Measurements from ENCODE around the gene GSTO2.
A peak's percentile ranks its signal among the peaks of the same experiment; 100 is the strongest.

The GSTO2 gene

DNA sequence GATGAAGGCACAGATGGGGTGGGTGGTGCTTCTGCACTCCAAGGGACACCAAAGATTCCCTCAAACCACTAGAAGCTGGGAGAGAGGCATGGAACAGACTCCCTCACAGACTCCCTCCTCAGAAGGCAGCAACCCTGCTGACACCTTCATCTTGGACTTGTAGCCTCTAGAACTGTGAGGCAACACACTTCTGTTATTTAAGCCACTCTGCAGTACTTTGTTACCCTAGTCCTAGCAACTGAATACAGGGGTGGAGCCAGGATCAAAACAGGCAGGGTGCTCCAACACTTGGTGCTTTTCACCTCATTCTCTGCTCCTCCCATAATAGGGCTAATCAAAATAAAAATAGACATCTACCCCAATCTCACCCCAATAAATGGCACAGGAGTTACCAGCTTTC lies 16.6 kb upstream of the GSTO2 start:
- DNase-seq, result no peak
- intact Hi-C loops (cut with DNase I), result no loop called here

GRCh38 chr10:104253106-104253505 lies 15.9 kb upstream of the GSTO2 start:
- no peak for DNase-seq
- intact Hi-C loops (cut with DNase I), result no loop called here

DNA sequence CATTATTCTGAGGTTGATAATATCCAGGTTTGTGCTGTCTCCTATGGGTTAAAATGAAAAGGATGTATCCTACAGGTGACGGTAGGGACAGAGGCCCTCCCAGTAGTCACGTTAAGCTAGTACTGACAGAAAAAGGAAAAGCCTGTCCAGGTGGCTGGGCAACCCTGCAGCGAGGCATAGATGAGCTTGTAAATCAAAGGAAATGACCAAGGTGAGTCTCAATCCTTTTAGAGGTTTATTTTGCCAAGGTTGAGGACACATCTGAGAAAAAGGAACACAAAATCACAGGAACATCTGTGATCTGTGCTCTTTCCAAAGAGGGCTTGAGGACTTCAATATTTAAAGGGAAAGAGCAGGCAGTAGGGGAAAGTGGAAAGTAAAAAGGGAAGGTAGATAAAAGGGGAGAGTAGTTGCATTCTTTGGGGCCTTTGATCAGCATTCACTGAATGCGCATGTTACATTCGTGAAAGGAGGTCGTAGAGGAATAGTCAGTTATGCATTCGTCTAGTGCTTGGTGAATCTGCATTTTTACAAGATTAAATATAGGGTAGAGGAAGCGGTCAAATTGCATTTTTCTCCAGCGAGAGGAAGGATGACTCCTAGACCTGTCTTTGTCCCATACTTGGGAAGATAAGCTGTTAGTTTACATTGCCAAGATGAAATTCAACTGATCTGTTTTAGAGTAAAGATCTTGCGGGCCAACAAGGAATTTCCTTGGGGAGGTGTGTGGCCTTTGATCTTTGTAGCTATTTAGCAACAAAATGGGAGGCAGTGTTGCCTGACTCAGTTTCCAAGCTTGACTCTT lies 15.2 kb upstream of the GSTO2 start:
- no peak for DNase-seq
- intact Hi-C loops (cut with DNase I), result no loop called here

GRCh38 chr10:104254493-104255310 lies 14.3 kb upstream of the GSTO2 start, which contains the start of gene GSTO1:
Gene GSTO1, plus strand, starts transcription at chr10:104254892. Its CDS starts 37 bp downstream, at chr10:104254929.
- DNase-seq, result peak; percentile 61 to 91 (median 81)
- intact Hi-C loops (cut with DNase I), result no loop called here

- DNase-seq, result peak in 4 of 42 donors; percentile 15 to 54 (median 44)
Measured at GRCh38 chr10:104255311-104255981, 13.5 kb upstream of the GSTO2 start.

GRCh38 chr10:104256335-104256961 lies 12.5 kb upstream of the GSTO2 start:
- no peak for DNase-seq

More at GRCh38 chr10:104255311-104255981, 13.5 kb upstream of the GSTO2 start:
- intact Hi-C loops (cut with DNase I), result no loop called here

DNA sequence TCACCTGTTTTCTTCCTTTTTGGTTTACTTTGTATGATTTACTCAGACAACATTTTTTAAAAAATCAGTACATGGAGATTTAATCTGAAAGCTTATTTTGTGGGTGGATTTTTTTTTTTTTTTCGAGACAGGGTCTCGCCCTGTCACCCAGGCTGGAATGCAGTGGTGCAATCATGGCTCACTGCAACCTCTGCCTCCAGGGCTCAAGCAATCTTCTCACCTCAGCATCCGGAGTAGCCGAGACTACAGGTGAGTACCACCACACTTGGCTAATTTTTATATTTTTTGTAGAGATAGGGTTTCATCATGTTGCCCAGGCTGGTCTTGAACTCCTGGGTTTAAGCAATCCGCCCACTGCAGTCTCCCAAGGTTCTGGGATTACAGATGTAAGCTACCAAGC lies 11.7 kb upstream of the GSTO2 start:
- intact Hi-C loops (cut with DNase I), result no loop called here
- DNase-seq, result no peak

More at GRCh38 chr10:104256335-104256961, 12.5 kb upstream of the GSTO2 start:
- intact Hi-C loops (cut with DNase I), result no loop called here

DNA sequence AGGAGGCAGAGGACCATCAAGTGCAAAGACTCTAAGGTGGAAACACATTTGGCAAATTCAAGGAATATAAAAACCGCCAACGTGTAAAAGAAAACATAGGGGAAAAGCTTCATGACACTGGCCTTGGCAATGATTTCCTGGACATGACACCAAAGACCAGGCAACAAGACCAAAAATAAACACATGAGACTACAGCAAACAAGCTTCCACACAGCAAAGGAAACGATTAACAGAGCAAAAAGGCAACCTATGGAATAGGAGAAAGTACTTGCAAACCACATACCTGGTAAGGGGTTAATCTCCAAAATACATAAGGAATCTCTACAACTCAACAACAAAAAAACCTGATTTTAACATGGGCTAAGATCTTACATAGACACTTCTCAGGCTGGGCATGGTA lies 10.8 kb upstream of the GSTO2 start:
- no peak for DNase-seq
- intact Hi-C loops (cut with DNase I), result no loop called here

DNA sequence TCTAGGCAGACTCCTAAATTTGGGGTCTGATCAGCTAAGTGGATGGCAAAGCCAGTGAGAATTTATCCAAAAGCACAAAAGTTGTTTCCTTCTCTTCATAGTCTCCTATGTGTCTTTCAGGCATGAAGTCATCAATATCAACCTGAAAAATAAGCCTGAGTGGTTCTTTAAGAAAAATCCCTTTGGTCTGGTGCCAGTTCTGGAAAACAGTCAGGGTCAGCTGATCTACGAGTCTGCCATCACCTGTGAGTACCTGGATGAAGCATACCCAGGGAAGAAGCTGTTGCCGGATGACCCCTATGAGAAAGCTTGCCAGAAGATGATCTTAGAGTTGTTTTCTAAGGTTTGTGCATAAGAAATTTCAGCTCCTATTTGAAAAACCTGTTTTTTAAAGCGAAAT lies 9.5 kb upstream of the GSTO2 start:
- intact Hi-C loops (cut with DNase I), result no loop called here
- DNase-seq, result no peak

- DNase-seq, result peak in 7 of 42 donors; percentile 16 to 66 (median 41)
- intact Hi-C loops (cut with DNase I), result no loop called here
Measured at GRCh38 chr10:104259999-104260774, 8.8 kb upstream of the GSTO2 start.

DNA sequence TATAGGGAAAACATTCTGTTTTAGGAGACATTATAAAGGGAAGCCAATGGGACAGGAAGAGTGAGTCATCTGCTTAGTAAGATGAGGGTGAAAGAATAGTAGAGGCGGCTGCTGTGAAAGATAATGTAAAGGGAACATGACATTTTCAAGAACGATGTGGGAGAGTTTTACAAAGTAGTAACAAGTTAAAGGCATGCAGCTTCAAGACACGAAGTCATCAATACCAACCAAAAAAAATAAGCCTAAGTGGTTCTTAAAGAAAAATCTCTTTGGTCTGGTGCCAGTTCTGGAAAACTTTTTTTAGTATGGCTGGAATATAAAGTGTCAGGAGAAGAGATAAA lies 8.2 kb upstream of the GSTO2 start:
- DNase-seq, result peak in 3 of 42 donors; percentile 13 to 54 (median 21)
- intact Hi-C loops (cut with DNase I), result no loop called here

- intact Hi-C loops (cut with DNase I), result no loop called here
- no peak for DNase-seq
Measured at GRCh38 chr10:104262055-104262454, 6.9 kb upstream of the GSTO2 start.

DNA sequence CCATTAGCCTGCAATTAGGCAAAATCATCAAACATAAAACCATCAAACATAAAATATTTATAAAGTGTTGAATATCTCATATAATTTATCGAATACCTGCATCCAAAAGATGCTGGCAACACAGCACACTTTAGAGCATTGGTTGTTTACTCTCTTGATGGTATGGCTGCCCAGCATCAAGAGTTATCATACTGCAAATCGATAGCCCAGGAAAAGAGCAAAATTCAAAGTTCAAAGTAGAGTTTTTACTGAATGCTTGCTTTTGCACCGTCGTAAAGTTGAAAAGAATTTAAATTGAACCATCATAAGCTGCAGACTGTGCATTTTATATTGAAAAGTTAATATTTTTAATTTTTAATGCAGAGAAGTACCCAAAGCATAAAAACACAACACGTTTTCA lies 4.2 kb upstream of the GSTO2 start:
- DNase-seq, result no peak
- intact Hi-C loops (cut with DNase I), result no loop called here

GRCh38 chr10:104267721-104268404 lies 1.1 kb upstream of the GSTO2 start:
- intact Hi-C loops (cut with DNase I), result no loop called here
- DNase-seq, result peak in 2 of 42 donors; percentile 8 to 27

DNA sequence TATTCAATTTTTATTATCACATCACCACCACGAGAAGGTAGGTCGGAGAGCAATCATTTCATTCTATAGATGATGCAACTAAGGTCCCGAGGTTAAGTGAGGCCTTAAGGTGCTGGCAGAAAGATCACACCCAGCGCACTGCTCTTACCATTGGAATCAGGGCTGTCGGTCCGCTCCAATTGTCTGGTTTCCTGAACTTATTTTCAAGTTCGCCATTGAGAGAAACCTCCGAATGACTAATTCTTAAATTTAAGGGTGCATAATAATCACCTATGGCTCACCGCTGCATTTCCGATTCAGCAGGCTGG lies 625 bp upstream of the GSTO2 start:
- peak in 1 of 42 donors; percentile 12 for DNase-seq
- intact Hi-C loops (cut with DNase I), result no loop called here

DNA sequence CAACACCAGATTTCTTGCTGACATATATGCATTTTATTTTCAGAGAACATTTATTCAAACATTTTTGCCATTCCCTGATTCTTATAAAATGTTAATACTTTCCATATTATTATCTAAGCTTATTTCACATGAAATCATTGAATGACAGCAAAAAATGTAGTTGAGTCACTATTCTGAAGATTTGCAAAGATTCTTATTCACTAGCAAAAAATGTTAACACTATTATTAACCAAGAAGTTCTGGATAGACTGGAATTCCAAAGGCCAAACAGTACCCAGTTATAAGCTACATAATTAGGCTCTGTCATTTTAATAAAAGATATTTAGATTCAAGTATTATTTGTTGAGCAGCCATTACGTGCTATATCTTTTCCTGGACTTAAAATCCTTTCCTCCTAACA lies 4.3 kb downstream of the GSTO2 start:
- no peak for DNase-seq
- intact Hi-C loops (cut with DNase I), result no loop called here

DNA sequence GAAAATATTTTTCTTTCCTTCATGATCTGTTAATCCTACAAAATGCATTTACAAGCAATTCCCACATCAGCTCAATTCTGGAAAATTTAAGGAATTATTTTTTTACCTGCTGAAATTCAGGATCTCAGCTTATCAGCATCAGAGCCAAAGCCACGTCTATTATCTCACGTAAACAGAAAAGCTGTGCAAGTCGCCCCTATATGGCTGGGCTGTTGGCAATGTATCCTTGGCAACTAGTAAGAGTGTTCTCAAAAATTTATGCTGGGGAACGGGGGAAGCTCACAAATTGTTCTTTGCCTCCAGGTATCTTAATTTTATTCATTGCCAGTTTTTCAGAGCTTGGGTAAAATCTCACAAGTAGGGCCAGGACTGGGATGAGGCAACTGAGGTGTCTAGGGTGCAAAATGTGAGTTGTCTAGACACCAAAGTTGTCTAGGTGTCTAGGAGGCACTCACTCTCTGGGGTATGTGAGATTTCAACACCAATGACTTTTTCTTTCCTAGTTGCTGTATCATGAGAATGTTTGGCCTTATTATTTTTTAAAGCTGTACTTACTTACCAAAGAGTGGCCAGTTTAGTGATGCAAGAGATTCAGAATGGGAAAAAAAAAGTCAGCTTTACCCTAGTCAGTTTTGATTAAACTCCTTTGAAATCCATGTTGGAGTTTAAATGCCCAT lies 5.1 kb downstream of the GSTO2 start:
- intact Hi-C loops (cut with DNase I), result no loop called here
- peak in 4 of 42 donors; percentile 24 to 57 (median 34) for DNase-seq

Data from head of caudate nucleus (tissue), 42 donors.